GM12873 (cell line): Measurements from ENCODE around the gene CSF3.

Experiments used
- CTCF ChIP-seq: IDR thresholded peaks from 2 replicates; pipeline ENCODE4 v1.5.1; 2012; ENCODE audit warnings: low read depth, mild to moderate bottlenecking, moderate library complexity, low read length, control low read depth; ENCODE audit not compliant: insufficient read depth; ENCODE audit errors: missing control alignments

The CSF3 gene

GRCh38 chr17:40022961-40023541, 7.8 kb downstream of the CSF3 start:
- no peak for TF ChIP-seq CTCF

- no peak for TF ChIP-seq CTCF
Observed at GRCh38 chr17:40023590-40024292, 8.5 kb downstream of the CSF3 start.

- no peak for TF ChIP-seq CTCF
Observed at GRCh38 chr17:40024901-40025300, 9.7 kb downstream of the CSF3 start.

- TF ChIP-seq CTCF = no peak
Observed at GRCh38 chr17:40025559-40025958, 10.3 kb downstream of the CSF3 start.

- no peak for TF ChIP-seq CTCF
Observed at GRCh38 chr17:40025991-40026815, 11.0 kb downstream of the CSF3 start.

- TF ChIP-seq CTCF = peak; percentile 93
Observed at GRCh38 chr17:40026816-40027613, 11.8 kb downstream of the CSF3 start.
